A673 (cell line): Measurements from ENCODE around the gene PDZD11.

Source experiments
- EZH2 ChIP-seq: fragments of 200-600 bp; sonication (generic); IDR thresholded peaks from 2 replicates; pipeline ENCODE4 v1.6.1; 2017; ENCODE audit warnings: borderline replicate concordance, low read depth, mild to moderate bottlenecking, mixed read lengths, antibody characterized with exemption, low read length; ENCODE audit not compliant: poor library complexity, severe bottlenecking
- TF ChIP-seq, protein P1 (sequence below): fragments of 300-800, 200-600 bp; sonication (generic); conservative IDR thresholded peaks from 2 replicates; pipeline ENCODE4 v1.5.1; 2017; ENCODE audit warnings: low read depth, mild to moderate bottlenecking, antibody characterized with exemption, low read length, moderate library complexity, mixed read lengths

DNA sequence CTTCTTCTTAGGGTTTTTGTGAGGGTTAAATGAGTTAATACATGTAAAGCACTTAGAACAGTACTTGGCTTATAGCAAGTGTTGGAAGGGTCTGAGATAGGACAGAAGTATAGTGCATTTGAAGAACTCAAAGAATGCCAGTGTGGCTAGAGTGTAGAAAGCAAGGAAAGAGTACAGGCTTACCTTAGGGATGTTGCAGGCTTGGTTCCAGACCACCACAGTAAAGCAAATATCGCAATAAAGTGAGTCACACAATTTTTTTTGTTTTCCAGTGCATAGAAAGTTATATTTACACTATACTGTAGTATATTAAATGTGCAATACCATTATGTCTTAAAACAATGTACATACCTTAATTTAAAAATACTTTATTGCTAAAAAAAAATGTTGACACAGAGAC, 41.4 kb upstream of the PDZD11 start:
- TF ChIP-seq, protein P1, sequence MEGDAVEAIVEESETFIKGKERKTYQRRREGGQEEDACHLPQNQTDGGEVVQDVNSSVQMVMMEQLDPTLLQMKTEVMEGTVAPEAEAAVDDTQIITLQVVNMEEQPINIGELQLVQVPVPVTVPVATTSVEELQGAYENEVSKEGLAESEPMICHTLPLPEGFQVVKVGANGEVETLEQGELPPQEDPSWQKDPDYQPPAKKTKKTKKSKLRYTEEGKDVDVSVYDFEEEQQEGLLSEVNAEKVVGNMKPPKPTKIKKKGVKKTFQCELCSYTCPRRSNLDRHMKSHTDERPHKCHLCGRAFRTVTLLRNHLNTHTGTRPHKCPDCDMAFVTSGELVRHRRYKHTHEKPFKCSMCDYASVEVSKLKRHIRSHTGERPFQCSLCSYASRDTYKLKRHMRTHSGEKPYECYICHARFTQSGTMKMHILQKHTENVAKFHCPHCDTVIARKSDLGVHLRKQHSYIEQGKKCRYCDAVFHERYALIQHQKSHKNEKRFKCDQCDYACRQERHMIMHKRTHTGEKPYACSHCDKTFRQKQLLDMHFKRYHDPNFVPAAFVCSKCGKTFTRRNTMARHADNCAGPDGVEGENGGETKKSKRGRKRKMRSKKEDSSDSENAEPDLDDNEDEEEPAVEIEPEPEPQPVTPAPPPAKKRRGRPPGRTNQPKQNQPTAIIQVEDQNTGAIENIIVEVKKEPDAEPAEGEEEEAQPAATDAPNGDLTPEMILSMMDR: no peak
- no peak for TF ChIP-seq EZH2
